Progenitor cell of endocrine pancreas (in vitro differentiated cells): ENCODE measurements around the gene FZD10. TPM values are rescaled to one million over a fixed set of nuclear protein-coding genes. Genes with fewer than 3 reads are reported as not detected.

Source experiments
- DNase-seq: peaks from one replicate; pipeline ENCODE4 v3.0.0; 2021; ENCODE audit warnings: low spot score; ENCODE audit not compliant: unreplicated experiment
- H3K27ac Mint-ChIP-seq: 2 replicates; pipeline ENCODE4 v1.8.0; 2021; ENCODE audit warnings: mild to moderate bottlenecking, moderate library complexity, mixed read lengths
- H3K27me3 Mint-ChIP-seq: 2 replicates; pipeline ENCODE4 v1.8.0; 2021; ENCODE audit warnings: mixed read lengths
- H3K36me3 Mint-ChIP-seq: 2 replicates; pipeline ENCODE4 v1.8.0; 2022; ENCODE audit warnings: mixed read lengths; ENCODE audit not compliant: insufficient read depth
- H3K4me1 Mint-ChIP-seq: 2 replicates; pipeline ENCODE4 v1.8.0; 2021; ENCODE audit warnings: low read depth, mixed read lengths
- H3K4me3 Mint-ChIP-seq: 2 replicates; pipeline ENCODE4 v1.8.0; 2021; ENCODE audit warnings: low read depth, mild to moderate bottlenecking, moderate library complexity, mixed read lengths
- H3K9me3 Mint-ChIP-seq: 2 replicates; pipeline ENCODE4 v1.8.0; 2021; ENCODE audit warnings: low read depth, mixed read lengths
- CTCF ChIP-seq: fragments of 200-600 bp; sonication (generic); IDR thresholded peaks from one replicate; pipeline ENCODE4 v1.5.0; 2021; ENCODE audit warnings: antibody characterized with exemption, mild to moderate bottlenecking; ENCODE audit not compliant: unreplicated experiment
- total RNA-seq: library from RNA; stranded (reverse); gene quantifications from 2 replicates; pipeline ENCODE4 v1.2.1, GENCODE V29; 2021

Gene FZD10
- total RNA-seq, 1 donor from 2014 or later: 0.24 TPM

GRCh38 chr12:130117701-130118100 is 44.6 kb upstream of the FZD10 start:
- no peak for TF ChIP-seq CTCF
- DNase-seq: no peak
- Mint-ChIP-seq H3K27me3 (peaks cover 53% of the 10 kb centered on the region), H3K4me1 (no peaks in the 10 kb centered on the region), H3K36me3 (no peaks in the 10 kb centered on the region), H3K27ac (no peak overlapping the region), H3K4me3 (no peak overlapping the region), H3K9me3 (no peaks in the 10 kb centered on the region)

GRCh38 chr12:130118181-130118580 is 44.1 kb upstream of the FZD10 start:
- peaks cover 49% of the 10 kb centered on the region for H3K27me3 Mint-ChIP-seq
- no peaks in the 10 kb centered on the region for H3K9me3 Mint-ChIP-seq
- no peaks in the 10 kb centered on the region for H3K4me1 Mint-ChIP-seq
- no peak overlapping the region for H3K4me3 Mint-ChIP-seq
- H3K36me3 Mint-ChIP-seq: no peaks in the 10 kb centered on the region
- no peak overlapping the region for H3K27ac Mint-ChIP-seq
- DNase-seq: no peak
- TF ChIP-seq CTCF: no peak

GRCh38 chr12:130119241-130119861 is 42.9 kb upstream of the FZD10 start:
- H3K27me3 Mint-ChIP-seq: peaks cover 42% of the 10 kb centered on the region
- H3K27ac Mint-ChIP-seq: no peak overlapping the region
- no peak for TF ChIP-seq CTCF
- no peak for DNase-seq
- no peaks in the 10 kb centered on the region for H3K36me3 Mint-ChIP-seq
- H3K9me3 Mint-ChIP-seq: no peaks in the 10 kb centered on the region
- H3K4me1 Mint-ChIP-seq: no peaks in the 10 kb centered on the region
- no peak overlapping the region for H3K4me3 Mint-ChIP-seq

- no peaks in the 10 kb centered on the region for H3K4me1 Mint-ChIP-seq
- H3K36me3 Mint-ChIP-seq: no peaks in the 10 kb centered on the region
- no peak overlapping the region for H3K4me3 Mint-ChIP-seq
- TF ChIP-seq CTCF: no peak
- DNase-seq: no peak
- no peak overlapping the region for H3K27ac Mint-ChIP-seq
- H3K9me3 Mint-ChIP-seq: no peaks in the 10 kb centered on the region
- H3K27me3 Mint-ChIP-seq: peaks cover 38% of the 10 kb centered on the region
Measured at GRCh38 chr12:130120012-130120805, 42.1 kb upstream of the FZD10 start.

GRCh38 chr12:130121226-130122000 is 40.9 kb upstream of the FZD10 start:
- Mint-ChIP-seq H3K27ac (no peak overlapping the region), H3K27me3 (peaks cover 41% of the 10 kb centered on the region), H3K4me1 (no peaks in the 10 kb centered on the region), H3K9me3 (no peaks in the 10 kb centered on the region), H3K4me3 (no peak overlapping the region), H3K36me3 (no peaks in the 10 kb centered on the region)
- DNase-seq: no peak
- no peak for TF ChIP-seq CTCF
